B cell (primary cell): Measurements from ENCODE around the gene SLC27A1. TPM values are rescaled to one million over a fixed set of nuclear protein-coding genes. Genes with fewer than 3 reads are reported as not detected.

ENCODE experiments used
- ATAC-seq: fragments of 200-7000 bp; cut with Tn5 transposase; one replicate; pipeline ENCODE4 v1.10.0; 2021; ENCODE audit warnings: low read depth, mild to moderate bottlenecking, moderate number of reproducible peaks, moderate library complexity
- CTCF ChIA-PET: fragments of 350-600 bp; sonication (Branson Sonifier 250); formaldehyde crosslinking; loops from one replicate; lab custom pipeline; 2021; ENCODE audit warnings: antibody characterized with exemption, inconsistent platforms; lab: Charles Lee
- POLR2A ChIA-PET: fragments of 350-600 bp; sonication (Branson Sonifier 250); formaldehyde crosslinking; loops from one replicate; lab custom pipeline; 2021; ENCODE audit warnings: antibody characterized with exemption; lab: Charles Lee
- DNase-seq: peaks from one replicate; pipeline ENCODE4 v3.0.0; 2013
- H2AFZ ChIP-seq: 2 replicates; pipeline ENCODE4 v1.6.1; 2012; ENCODE audit warnings: mild to moderate bottlenecking, low read depth, low read length; ENCODE audit not compliant: insufficient read depth, poor library complexity, severe bottlenecking
- H3K27ac ChIP-seq, 2 donors: 1 replicate in 1 of 2; 2 replicates in 1 of 2; pipeline ENCODE4 v1.5.1; 2012 to 2013; ENCODE audit warnings: low read length in 2 of 2, mild to moderate bottlenecking in 2 of 2, moderate library complexity in 1 of 2
- H3K27me3 ChIP-seq, 4 experiments: fragments of 200-600 bp in 1 of 4; sonication (generic) in 1 of 4; replicated peaks in 1 of 4; 1 replicate in 2 of 4; 2 replicates in 2 of 4; pipeline versions ENCODE4 v1.6.1 to v1.7.0; 2013 to 2016; ENCODE audit warnings: low read length in 3 of 4, mild to moderate bottlenecking in 2 of 4, mixed read lengths in 1 of 4, moderate library complexity in 1 of 4; ENCODE audit not compliant: insufficient read depth in 4 of 4, control insufficient read depth in 3 of 4; ENCODE audit errors: control extremely low read depth in 1 of 4
- H3K36me3 ChIP-seq, 2 experiments: replicated peaks in 1 of 2; 1 replicate in 1 of 2; 2 replicates in 1 of 2; pipeline versions ENCODE4 v1.6.1 to v1.7.1; 2013; ENCODE audit warnings: low read length in 1 of 2; ENCODE audit not compliant: insufficient read depth in 2 of 2, control insufficient read depth in 1 of 2; ENCODE audit errors: control extremely low read depth in 1 of 2, extremely low read depth in 1 of 2
- H3K4me1 ChIP-seq, 2 donors: fragments of 200-600 bp in 1 of 2; sonication (generic) in 1 of 2; 1 replicate in 1 of 2; 2 replicates in 1 of 2; pipeline versions ENCODE4 v1.5.1 to v1.6.1; 2013 to 2017; ENCODE audit warnings: low read length in 2 of 2; ENCODE audit not compliant: control insufficient read depth in 2 of 2, insufficient read depth in 2 of 2
- H3K4me2 ChIP-seq: replicated peaks from 2 replicates; pipeline ENCODE3; 2012; ENCODE audit warnings: mild to moderate bottlenecking, low read depth, low read length; ENCODE audit not compliant: poor library complexity, severe bottlenecking
- H3K4me3 ChIP-seq, 5 experiments: fragments of 200-600 bp in 1 of 5; sonication (generic) in 1 of 5; 1 replicate in 3 of 5; 2 replicates in 2 of 5; pipeline versions ENCODE4 v1.5.1 to v1.7.0; 2011 to 2016; ENCODE audit warnings: low read length in 4 of 5, mild to moderate bottlenecking in 4 of 5, low read depth in 2 of 5, control low read depth in 1 of 5, moderate library complexity in 1 of 5; ENCODE audit not compliant: insufficient read depth in 1 of 5; ENCODE audit errors: control extremely low read depth in 1 of 5, extremely low read depth in 1 of 5
- H3K79me2 ChIP-seq: fragments of 200-600 bp; sonication (generic); one replicate; pipeline ENCODE4 v1.6.0; 2016; ENCODE audit warnings: low read length; ENCODE audit not compliant: control insufficient read depth, insufficient read depth
- H3K9ac ChIP-seq: fragments of 200-600 bp; sonication (generic); 2 replicates; pipeline ENCODE4 v1.6.1; 2017; ENCODE audit warnings: mild to moderate bottlenecking, low read length, moderate library complexity
- H3K9me3 ChIP-seq, 3 donors: one replicate each; pipeline versions ENCODE4 v1.6.1 to v1.7.1; 2013; ENCODE audit warnings: low read length in 2 of 3; ENCODE audit not compliant: control insufficient read depth in 2 of 3, insufficient read depth in 1 of 3; ENCODE audit errors: control extremely low read depth in 1 of 3
- H4K20me1 ChIP-seq: 2 replicates; pipeline ENCODE4 v1.6.0; 2012; ENCODE audit warnings: mild to moderate bottlenecking, low read length; ENCODE audit not compliant: insufficient read depth, control insufficient read depth, poor library complexity, severe bottlenecking
- H3K27ac Mint-ChIP-seq: one replicate; pipeline ENCODE4 v1.8.0; 2021; ENCODE audit warnings: mixed read lengths
- H3K27me3 Mint-ChIP-seq: one replicate; pipeline ENCODE4 v1.8.0; 2021; ENCODE audit warnings: mixed read lengths
- H3K4me1 Mint-ChIP-seq: one replicate; pipeline ENCODE4 v1.8.0; 2021; ENCODE audit warnings: mixed read lengths
- H3K4me3 Mint-ChIP-seq: one replicate; pipeline ENCODE4 v1.8.0; 2021; ENCODE audit warnings: mixed read lengths
- H3K9me3 Mint-ChIP-seq: one replicate; pipeline ENCODE4 v1.8.0; 2022; ENCODE audit warnings: mixed read lengths; ENCODE audit not compliant: insufficient read depth
- EZH2 ChIP-seq: IDR thresholded peaks from 2 replicates; pipeline ENCODE4 v1.6.1; 2012; ENCODE audit warnings: borderline replicate concordance, low read depth, mild to moderate bottlenecking, moderate library complexity, low read length; ENCODE audit not compliant: insufficient read depth, poor library complexity, severe bottlenecking
- WGBS: methylation state at CpG from one replicate; pipeline ENCODE4 v1.1.5; 2013; ENCODE audit warnings: missing lambda C conversion rate; ENCODE audit not compliant: insufficient coverage; 5-methylcytosine and 5-hydroxymethylcytosine counted together
- intact Hi-C: fragments of 100-400 bp; cut with micrococcal nuclease; formaldehyde crosslinking; loops from one replicate; pipeline ENCODE4 v1.10.0; 2022
- polyA plus RNA-seq: library from polyadenylated mRNA; depleted of rRNA; stranded (reverse); fragments of >200 nt; gene quantifications from 2 replicates; pipeline ENCODE4 v1.2.3, GENCODE V29; 2012
- total RNA-seq, 2 donors: library from RNA; stranded (reverse); fragments of 120-200 nt in 1 of 2; gene quantifications; 1 replicate in 1 of 2; 2 replicates in 1 of 2; pipeline versions ENCODE4 v1.2.3 to v1.2.4, GENCODE V29; 2013 to 2022
- TF ChIP-seq, protein P1 (sequence below): fragments of 200-600 bp; IDR thresholded peaks from one replicate; pipeline ENCODE4 v1.8.0; 2022; ENCODE audit warnings: antibody characterized with exemption, mild to moderate bottlenecking

The SLC27A1 gene
- total and polyA plus RNA-seq, 2 donors (not counting 1 experiment from before 2014, with no cell fraction given), result 5.1 to 9.5 TPM

GRCh38 chr19:17553256-17553655 lies 82.9 kb downstream of the SLC27A1 start:
- Mint-ChIP-seq H3K4me3 (peak overlapping the region; percentile 7), H3K27me3 (no peaks in the 10 kb centered on the region), H3K4me1 (peaks cover 21% of the 10 kb centered on the region), H3K27ac (peak overlapping the region; percentile 77), H3K9me3 (no peaks in the 10 kb centered on the region)
- H3K9ac ChIP-seq, result no peak overlapping the region
- H3K4me1 ChIP-seq, result peaks cover 13 to 18% of the 10 kb centered on the region in 2 donors
- H3K9me3 ChIP-seq, result no peaks in the 10 kb centered on the region
- ATAC-seq (no peak), DNase-seq (no peak)
- H3K4me3 ChIP-seq, result no peak overlapping the region
- peaks cover 20% of the 10 kb centered on the region for H3K79me2 ChIP-seq
- no peak overlapping the region for H2AFZ ChIP-seq
- 59% methylated on average over 5 of the region's 7 CpGs for WGBS
- POLR2A ChIA-PET, result interaction anchor here (0.7 to 1.1 kb wide), 4 partner anchors 23 to 302 kb away, joined by 3 to 10 read pairs (median 4); a partner anchor contains a TSS
- CTCF ChIA-PET, result interaction anchor here (0.7 to 1.9 kb wide), 4 partner anchors 57 to 213 kb away, joined by 3 to 13 read pairs (median 6); no protein-coding TSS in a partner anchor
- H3K27ac ChIP-seq, result peak overlapping the region in 1 of 2 donors; percentile 62
- H4K20me1 ChIP-seq, result peaks cover 32% of the 10 kb centered on the region
- intact Hi-C loops, result loop anchor here (10.0 kb wide), 2 partner anchors 58 to 148 kb away; partner anchors contain the start of gene BST2
- no peak overlapping the region for H3K4me2 ChIP-seq
- no peaks in the 10 kb centered on the region for H3K27me3 ChIP-seq
- H3K36me3 ChIP-seq, result peaks cover 3 to 39% of the 10 kb centered on the region in 2 experiments
- TF ChIP-seq, protein P1, sequence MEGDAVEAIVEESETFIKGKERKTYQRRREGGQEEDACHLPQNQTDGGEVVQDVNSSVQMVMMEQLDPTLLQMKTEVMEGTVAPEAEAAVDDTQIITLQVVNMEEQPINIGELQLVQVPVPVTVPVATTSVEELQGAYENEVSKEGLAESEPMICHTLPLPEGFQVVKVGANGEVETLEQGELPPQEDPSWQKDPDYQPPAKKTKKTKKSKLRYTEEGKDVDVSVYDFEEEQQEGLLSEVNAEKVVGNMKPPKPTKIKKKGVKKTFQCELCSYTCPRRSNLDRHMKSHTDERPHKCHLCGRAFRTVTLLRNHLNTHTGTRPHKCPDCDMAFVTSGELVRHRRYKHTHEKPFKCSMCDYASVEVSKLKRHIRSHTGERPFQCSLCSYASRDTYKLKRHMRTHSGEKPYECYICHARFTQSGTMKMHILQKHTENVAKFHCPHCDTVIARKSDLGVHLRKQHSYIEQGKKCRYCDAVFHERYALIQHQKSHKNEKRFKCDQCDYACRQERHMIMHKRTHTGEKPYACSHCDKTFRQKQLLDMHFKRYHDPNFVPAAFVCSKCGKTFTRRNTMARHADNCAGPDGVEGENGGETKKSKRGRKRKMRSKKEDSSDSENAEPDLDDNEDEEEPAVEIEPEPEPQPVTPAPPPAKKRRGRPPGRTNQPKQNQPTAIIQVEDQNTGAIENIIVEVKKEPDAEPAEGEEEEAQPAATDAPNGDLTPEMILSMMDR, result no peak
- TF ChIP-seq EZH2, result no peak

DNA sequence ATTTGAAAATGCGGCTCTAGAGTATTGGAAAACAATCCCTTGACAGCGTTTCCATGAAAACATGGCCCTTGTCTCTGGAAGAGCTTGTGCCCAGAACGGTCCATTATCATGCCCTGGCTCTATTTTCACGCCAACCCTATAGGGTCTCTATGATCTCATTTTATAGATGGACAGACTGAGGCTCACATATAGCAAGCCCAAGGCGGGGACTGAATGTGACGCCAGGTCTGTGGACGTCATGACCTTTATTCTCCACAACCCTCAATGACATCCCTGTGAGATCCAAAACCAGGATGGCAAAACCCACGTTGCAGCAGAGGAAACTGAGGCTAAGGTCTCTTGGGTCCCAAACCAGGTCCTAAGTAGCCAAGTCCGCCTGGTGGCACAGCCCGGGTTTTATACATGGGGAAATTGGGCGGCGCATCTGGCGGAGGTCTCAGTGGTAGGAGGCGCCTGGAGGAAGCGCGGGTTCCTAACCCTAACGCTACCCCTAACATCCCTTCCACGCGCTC lies 84.7 kb downstream of the SLC27A1 start:
- Histone ChIP-seq H3K9me3 (no peaks in the 10 kb centered on the region), H3K4me3 (peak overlapping the region in 4 of 5 experiments; percentile 11 to 85 (median 78)), H3K36me3 (peaks cover 3 to 36% of the 10 kb centered on the region in 2 experiments), H3K4me2 (peak overlapping the region; percentile 98), H4K20me1 (peaks cover 36% of the 10 kb centered on the region), H3K9ac (peak overlapping the region; percentile 37), H2AFZ (peak overlapping the region; percentile 66), H3K27me3 (no peaks in the 10 kb centered on the region), H3K27ac (peak overlapping the region; percentile 61 to 67), H3K79me2 (peaks cover 37% of the 10 kb centered on the region), H3K4me1 (peaks cover 13 to 18% of the 10 kb centered on the region in 2 donors)
- ChIA-PET CTCF (interaction anchor here (0.9 to 1.3 kb wide), 2 partner anchors 31 to 59 kb away, joined by 4 to 5 read pairs; no protein-coding TSS in a partner anchor), POLR2A (interaction anchor here (0.5 to 1.5 kb wide), 10 partner anchors 9 to 1039 kb away, joined by 3 to 15 read pairs (median 6); partner anchors contain the start of gene PGLS)
- H3K27me3 Mint-ChIP-seq, result no peaks in the 10 kb centered on the region
- 14% methylated on average over 15 of the region's 19 CpGs for WGBS
- H3K9me3 Mint-ChIP-seq, result no peaks in the 10 kb centered on the region
- peak overlapping the region; percentile 86 for H3K4me3 Mint-ChIP-seq
- H3K27ac Mint-ChIP-seq, result peak overlapping the region; percentile 81
- intact Hi-C loops, result loop anchor here (1.0 to 10.0 kb wide), 7 partner anchors 16 to 150 kb away; partner anchors contain the start of gene BST2
- ATAC-seq (peak; percentile 4), DNase-seq (no peak)
- TF ChIP-seq, protein P1, result no peak
- no peak for TF ChIP-seq EZH2
- peaks cover 16% of the 10 kb centered on the region for H3K4me1 Mint-ChIP-seq
